Liver (tissue), 9 donors: ENCODE results near the gene FAM13A. TPM values are rescaled to one million over a fixed set of nuclear protein-coding genes. Genes with fewer than 3 reads are reported as not detected.

ENCODE experiments used
- DNase-seq: peaks from one replicate; pipeline ENCODE4 v3.0.0-alpha.2; 2017; ENCODE audit warnings: low spot score
- H3K27ac ChIP-seq, 2 donors: one replicate each; pipeline ENCODE4 v1.7.0; 2013; ENCODE audit warnings: inconsistent platforms in 2 of 2, low read length in 2 of 2, control low read depth in 1 of 2, low read depth in 1 of 2, mild to moderate bottlenecking in 1 of 2
- H3K27me3 ChIP-seq, 4 donors: one replicate each; pipeline versions ENCODE4 v1.6.1 to v1.7.0; 2013; ENCODE audit warnings: low read length in 3 of 4, inconsistent platforms in 1 of 4, mild to moderate bottlenecking in 1 of 4, moderate library complexity in 1 of 4; ENCODE audit not compliant: control insufficient read depth in 4 of 4, insufficient read depth in 4 of 4
- H3K36me3 ChIP-seq, 4 donors: one replicate each; pipeline versions ENCODE4 v1.6.1 to v1.7.0; 2013; ENCODE audit warnings: low read length in 3 of 4, mild to moderate bottlenecking in 3 of 4, low read depth in 1 of 4, moderate library complexity in 1 of 4; ENCODE audit not compliant: control insufficient read depth in 4 of 4, insufficient read depth in 3 of 4
- H3K4me1 ChIP-seq, 4 donors: one replicate each; pipeline versions ENCODE4 v1.6.1 to v1.7.0; 2013; ENCODE audit warnings: low read length in 3 of 4, mild to moderate bottlenecking in 3 of 4, moderate library complexity in 1 of 4; ENCODE audit not compliant: control insufficient read depth in 4 of 4, insufficient read depth in 4 of 4
- H3K4me3 ChIP-seq, 3 donors: one replicate each; pipeline versions ENCODE4 v1.6.1 to v1.7.0; 2013; ENCODE audit warnings: low read length in 3 of 3, control low read depth in 1 of 3, low read depth in 1 of 3, mild to moderate bottlenecking in 1 of 3
- H3K9ac ChIP-seq, 2 donors: one replicate each; pipeline ENCODE4 v1.7.0; 2013; ENCODE audit warnings: low read length in 2 of 2, mild to moderate bottlenecking in 2 of 2, moderate library complexity in 2 of 2, control low read depth in 1 of 2, low read depth in 1 of 2
- H3K9me3 ChIP-seq, 4 donors: one replicate each; pipeline versions ENCODE4 v1.6.1 to v1.7.0; 2013; ENCODE audit warnings: low read length in 3 of 4; ENCODE audit not compliant: control insufficient read depth in 4 of 4
- CTCF ChIP-seq: fragments of 150-350 bp; IDR thresholded peaks from 2 replicates; pipeline ENCODE4 v1.5.1; 2017; ENCODE audit warnings: improper control_type of control experiment, low read depth, low read length; ENCODE audit not compliant: missing input control
- EGR1 ChIP-seq, 2 donors: IDR thresholded peaks; 2 replicates each; pipeline ENCODE4 v1.6.1; 2016 to 2018; ENCODE audit warnings: antibody characterized with exemption in 2 of 2, low read depth in 2 of 2
- HNF4A ChIP-seq, 2 donors: conservative IDR thresholded peaks; 2 replicates each; pipeline ENCODE4 v1.6.1; 2016; ENCODE audit warnings: antibody characterized with exemption in 2 of 2, mild to moderate bottlenecking in 2 of 2
- HNF4G ChIP-seq: IDR thresholded peaks from 2 replicates; pipeline ENCODE4 v1.6.1; 2016; ENCODE audit warnings: antibody characterized with exemption
- JUND ChIP-seq, 2 donors: IDR thresholded peaks; 2 replicates each; pipeline ENCODE4 v1.6.1; 2016; ENCODE audit warnings: antibody characterized with exemption in 2 of 2
- NR2F2 ChIP-seq: IDR thresholded peaks from 2 replicates; pipeline ENCODE4 v1.6.1; 2016; ENCODE audit warnings: antibody characterized with exemption
- RAD21 ChIP-seq, 2 donors: IDR thresholded peaks; 2 replicates each; pipeline ENCODE4 v1.6.1; 2016; ENCODE audit warnings: antibody characterized with exemption in 2 of 2, mild to moderate bottlenecking in 2 of 2
- RXRA ChIP-seq, 2 donors: IDR thresholded peaks; 2 replicates each; pipeline ENCODE4 v1.6.1; 2017 to 2018; ENCODE audit warnings: antibody characterized with exemption in 2 of 2, mild to moderate bottlenecking in 1 of 2
- SP1 ChIP-seq: IDR thresholded peaks from 2 replicates; pipeline ENCODE4 v1.6.1; 2018; ENCODE audit warnings: antibody characterized with exemption, mild to moderate bottlenecking
- YY1 ChIP-seq: IDR thresholded peaks from 2 replicates; pipeline ENCODE4 v1.6.1; 2016; ENCODE audit warnings: antibody characterized with exemption, mild to moderate bottlenecking
- ZBTB33 ChIP-seq: IDR thresholded peaks from 2 replicates; pipeline ENCODE4 v1.6.1; 2016; ENCODE audit warnings: antibody characterized with exemption
- WGBS: extraction: QIAGEN DNeasy Blood & Tissue Kit; methylation state at CpG from one replicate; pipeline ENCODE4 v1.1.7; 2013; 5-methylcytosine and 5-hydroxymethylcytosine counted together
- polyA plus RNA-seq, 2 donors: library from polyadenylated mRNA; stranded (reverse) in 1 of 2; unstranded in 1 of 2; fragments of 200-250 nt in 1 of 2; fragments of >200 nt in 1 of 2; fragmentation: Nextera tagmentation in 1 of 2; extraction: Ambion mirVana in 1 of 2; gene quantifications; one replicate each; pipeline versions ENCODE4 v1.2.1 to v1.2.3, GENCODE V29; 2013 to 2015
- total RNA-seq, 2 donors: library from RNA; depleted of rRNA; stranded (reverse); fragments of >200 nt; gene quantifications; one replicate each; pipeline ENCODE4 v1.2.3, GENCODE V29; 2014
- TF ChIP-seq, protein P1 (sequence below): IDR thresholded peaks from 2 replicates; pipeline ENCODE4 v1.6.1; 2016; ENCODE audit warnings: antibody characterized with exemption, mild to moderate bottlenecking
- donor health status: healthy.
- donor health status: healthy.
- donor health status: healthy.
- donor health status: healthy.
- donor health status: healthy.

Gene FAM13A
- total and polyA plus RNA-seq, 4 donors, result 14.9 to 52.9 (median 27.6) TPM

- Histone ChIP-seq H3K9ac (no peak overlapping the region), H3K9me3 (no peaks in the 10 kb centered on the region), H3K4me3 (no peak overlapping the region), H3K4me1 (peaks cover 0 to 39% (median 26%) of the 10 kb centered on the region in 4 donors), H3K36me3 (no peaks in the 10 kb centered on the region), H3K27me3 (no peaks in the 10 kb centered on the region), H3K27ac (no peak overlapping the region)
- DNase-seq, result no peak
- 82% methylated on average over 2 of the region's 2 CpGs for WGBS
- no peak for TF ChIP-seq EGR1 (IDR thresholded peaks at IDR 0.05; ENCODE audit: low read depth in 2 of 2)
Observed at GRCh38 chr4:88759895-88760290, 297.1 kb downstream of the FAM13A start.

DNA sequence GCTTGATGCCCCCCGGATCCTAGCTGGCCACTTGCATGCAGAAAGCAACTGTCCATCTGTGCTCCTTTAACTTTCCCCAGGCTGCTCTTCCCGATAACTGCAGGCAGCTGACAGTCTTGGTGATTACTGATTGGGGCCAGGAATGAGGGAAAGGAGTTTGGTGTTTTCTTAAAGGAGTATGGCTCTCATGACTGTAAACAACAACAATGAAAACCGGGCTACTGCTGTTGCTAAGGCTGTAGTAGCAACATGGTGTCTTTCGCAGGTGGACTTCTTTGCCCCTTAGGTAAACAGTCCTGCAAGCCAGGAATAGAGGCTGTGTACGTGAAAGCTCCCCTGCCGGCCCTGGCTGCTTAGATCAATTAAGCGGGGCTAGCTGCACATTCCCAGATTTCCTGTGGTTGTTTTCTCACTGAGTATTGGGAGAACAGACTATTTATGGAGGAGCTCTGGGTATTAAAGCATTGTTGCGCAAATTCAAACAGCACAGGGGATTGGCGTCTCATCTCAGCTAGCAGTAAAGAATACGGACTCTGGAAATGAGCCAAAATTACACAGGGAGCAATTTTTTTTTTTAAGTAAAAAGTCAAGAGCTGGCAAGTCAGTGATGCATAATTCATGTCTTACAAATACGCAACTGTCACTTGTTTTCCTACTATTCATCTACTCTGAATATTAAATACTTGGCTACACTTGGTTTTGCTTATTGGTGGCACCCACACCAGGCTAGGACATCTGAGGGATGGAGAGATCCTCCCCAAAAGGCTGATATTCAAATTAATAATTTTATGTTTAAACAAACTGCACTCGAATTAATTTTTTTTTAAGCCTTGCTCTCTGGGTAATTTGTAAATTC, 297.7 kb downstream of the FAM13A start:
- peak overlapping the region; percentile 9 to 41 (median 29) for H3K4me3 ChIP-seq
- TF ChIP-seq YY1, result no peak
- peak in 1 of 2 donors; percentile 31 for TF ChIP-seq RAD21 (IDR thresholded peaks at IDR 0.05)
- peak; percentile 6 for TF ChIP-seq HNF4G
- no peak for TF ChIP-seq NR2F2
- no peak for TF ChIP-seq HNF4A (conservative IDR thresholded peaks at IDR 0.05)
- TF ChIP-seq, protein P1, sequence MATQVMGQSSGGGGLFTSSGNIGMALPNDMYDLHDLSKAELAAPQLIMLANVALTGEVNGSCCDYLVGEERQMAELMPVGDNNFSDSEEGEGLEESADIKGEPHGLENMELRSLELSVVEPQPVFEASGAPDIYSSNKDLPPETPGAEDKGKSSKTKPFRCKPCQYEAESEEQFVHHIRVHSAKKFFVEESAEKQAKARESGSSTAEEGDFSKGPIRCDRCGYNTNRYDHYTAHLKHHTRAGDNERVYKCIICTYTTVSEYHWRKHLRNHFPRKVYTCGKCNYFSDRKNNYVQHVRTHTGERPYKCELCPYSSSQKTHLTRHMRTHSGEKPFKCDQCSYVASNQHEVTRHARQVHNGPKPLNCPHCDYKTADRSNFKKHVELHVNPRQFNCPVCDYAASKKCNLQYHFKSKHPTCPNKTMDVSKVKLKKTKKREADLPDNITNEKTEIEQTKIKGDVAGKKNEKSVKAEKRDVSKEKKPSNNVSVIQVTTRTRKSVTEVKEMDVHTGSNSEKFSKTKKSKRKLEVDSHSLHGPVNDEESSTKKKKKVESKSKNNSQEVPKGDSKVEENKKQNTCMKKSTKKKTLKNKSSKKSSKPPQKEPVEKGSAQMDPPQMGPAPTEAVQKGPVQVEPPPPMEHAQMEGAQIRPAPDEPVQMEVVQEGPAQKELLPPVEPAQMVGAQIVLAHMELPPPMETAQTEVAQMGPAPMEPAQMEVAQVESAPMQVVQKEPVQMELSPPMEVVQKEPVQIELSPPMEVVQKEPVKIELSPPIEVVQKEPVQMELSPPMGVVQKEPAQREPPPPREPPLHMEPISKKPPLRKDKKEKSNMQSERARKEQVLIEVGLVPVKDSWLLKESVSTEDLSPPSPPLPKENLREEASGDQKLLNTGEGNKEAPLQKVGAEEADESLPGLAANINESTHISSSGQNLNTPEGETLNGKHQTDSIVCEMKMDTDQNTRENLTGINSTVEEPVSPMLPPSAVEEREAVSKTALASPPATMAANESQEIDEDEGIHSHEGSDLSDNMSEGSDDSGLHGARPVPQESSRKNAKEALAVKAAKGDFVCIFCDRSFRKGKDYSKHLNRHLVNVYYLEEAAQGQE, result peak; percentile 26
- peak overlapping the region; percentile 47 to 51 for H3K27ac ChIP-seq
- H3K9me3 ChIP-seq, result no peaks in the 10 kb centered on the region
- 39% methylated on average over 12 of the region's 12 CpGs for WGBS
- no peaks in the 10 kb centered on the region for H3K27me3 ChIP-seq
- no peak for DNase-seq
- H3K36me3 ChIP-seq, result no peaks in the 10 kb centered on the region
- peak overlapping the region; percentile 28 to 36 for H3K9ac ChIP-seq
- H3K4me1 ChIP-seq, result peaks cover 0 to 45% (median 30%) of the 10 kb centered on the region in 4 donors

GRCh38 chr4:88758264-88758663, 298.7 kb downstream of the FAM13A start:
- WGBS, result 32% methylated on average over 8 of the region's 8 CpGs
- TF ChIP-seq SP1 (no peak), JUND (IDR thresholded peaks at IDR 0.05) (no peak), RXRA (IDR thresholded peaks at IDR 0.05) (no peak), NR2F2 (no peak), YY1 (no peak), HNF4G (no peak), ZBTB33 (no peak), RAD21 (IDR thresholded peaks at IDR 0.05) (no peak), EGR1 (IDR thresholded peaks at IDR 0.05; ENCODE audit: low read depth in 2 of 2) (no peak), CTCF (no peak)
- TF ChIP-seq, protein P1, result no peak
- H3K9ac ChIP-seq, result peak overlapping the region; percentile 36 to 87

More at GRCh38 chr4:88758264-88758663, 298.7 kb downstream of the FAM13A start:
- no peak for DNase-seq
- H3K27me3 ChIP-seq, result no peaks in the 10 kb centered on the region
- peak overlapping the region; percentile 51 to 86 for H3K27ac ChIP-seq
- H3K9me3 ChIP-seq, result no peaks in the 10 kb centered on the region
- peak overlapping the region; percentile 9 to 26 (median 9) for H3K4me3 ChIP-seq
- H3K4me1 ChIP-seq, result peaks cover 0 to 51% (median 31%) of the 10 kb centered on the region in 4 donors
- no peaks in the 10 kb centered on the region for H3K36me3 ChIP-seq
